ENCODE measurements around the gene GDF10. TPM values are rescaled to one million over a fixed set of nuclear protein-coding genes. Genes with fewer than 3 reads are reported as not detected.

The GDF10 gene
- total RNA-seq, 1 donor = 1.1 TPM

- DNase-seq (ENCODE audit: low read depth in 2 of 3, low spot score in 2 of 3) = peak in 1 of 3 donors; percentile 7
Measured at GRCh38 chr10:47348661-47349470, 48.9 kb downstream of the GDF10 start.

DNA sequence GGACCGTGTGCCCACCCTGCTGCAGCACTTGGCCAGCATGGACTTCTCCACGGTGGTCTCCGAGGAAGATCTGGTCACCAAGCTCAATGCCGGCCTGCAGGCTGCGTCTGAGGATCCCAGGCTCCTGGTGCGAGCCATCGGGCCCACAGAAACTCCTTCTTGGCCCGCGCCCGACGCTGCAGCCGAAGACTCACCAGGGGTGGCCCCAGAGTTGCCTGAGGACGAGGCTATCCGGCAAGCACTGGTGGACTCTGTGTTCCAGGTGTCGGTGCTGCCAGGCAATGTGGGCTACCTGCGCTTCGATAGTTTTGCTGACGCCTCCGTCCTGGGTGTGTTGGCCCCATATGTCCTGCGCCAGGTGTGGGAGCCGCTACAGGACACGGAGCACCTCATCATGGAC, 49.5 kb downstream of the GDF10 start:
- DNase-seq (ENCODE audit: low read depth in 2 of 3, low spot score in 2 of 3) = no peak

- no peak for DNase-seq (ENCODE audit: low read depth in 2 of 3, low spot score in 2 of 3)
Measured at GRCh38 chr10:47349941-47350371, 50.0 kb downstream of the GDF10 start.

GRCh38 chr10:47350671-47351640, 51.0 kb downstream of the GDF10 start:
- DNase-seq (ENCODE audit: low read depth in 2 of 3, low spot score in 2 of 3) = no peak

- no peak for DNase-seq (ENCODE audit: low read depth in 2 of 3, low spot score in 2 of 3)
Measured at GRCh38 chr10:47351899-47352815, 52.2 kb downstream of the GDF10 start.

DNA sequence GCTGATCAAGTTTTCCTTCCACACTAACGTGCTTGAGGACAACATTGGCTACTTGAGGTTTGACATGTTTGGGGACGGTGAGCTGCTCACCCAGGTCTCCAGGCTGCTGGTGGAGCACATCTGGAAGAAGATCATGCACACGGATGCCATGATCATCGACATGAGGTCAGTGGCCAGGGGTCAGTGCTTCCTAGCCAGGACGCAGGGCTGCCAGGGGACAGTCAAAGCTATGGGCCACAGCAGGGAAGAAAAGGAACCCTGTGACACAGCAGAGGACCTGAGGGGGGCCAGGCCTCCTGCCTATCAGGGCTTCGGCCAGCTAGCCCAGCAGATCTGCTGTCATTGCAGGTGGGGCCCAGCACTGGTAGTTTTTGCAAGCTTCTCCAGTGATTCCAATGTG, 53.4 kb downstream of the GDF10 start:
- no peak for DNase-seq (ENCODE audit: low read depth in 2 of 3, low spot score in 2 of 3)

- DNase-seq (ENCODE audit: low read depth in 2 of 3, low spot score in 2 of 3) = no peak
Measured at GRCh38 chr10:47354165-47354564, 54.2 kb downstream of the GDF10 start.

DNA sequence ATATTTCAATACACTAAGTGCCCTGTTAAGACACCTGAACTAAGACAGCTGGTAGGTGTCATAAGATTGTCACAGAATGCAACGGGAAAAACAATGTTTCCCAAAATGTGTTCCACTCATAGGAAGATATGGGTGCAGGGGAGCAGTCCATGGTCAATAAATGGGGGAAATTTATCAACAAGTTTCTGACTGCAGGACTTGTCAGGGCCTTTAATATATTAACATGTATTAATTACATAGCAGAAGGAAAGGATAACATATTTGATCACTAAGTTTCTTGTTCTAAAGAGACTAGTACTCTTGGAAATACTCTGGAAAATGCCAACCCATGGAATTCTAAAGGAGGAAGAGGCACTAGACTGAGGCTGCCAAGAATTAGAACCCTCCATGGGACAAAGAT, 54.9 kb downstream of the GDF10 start:
- DNase-seq (ENCODE audit: low read depth in 2 of 3, low spot score in 2 of 3) = no peak

DNA sequence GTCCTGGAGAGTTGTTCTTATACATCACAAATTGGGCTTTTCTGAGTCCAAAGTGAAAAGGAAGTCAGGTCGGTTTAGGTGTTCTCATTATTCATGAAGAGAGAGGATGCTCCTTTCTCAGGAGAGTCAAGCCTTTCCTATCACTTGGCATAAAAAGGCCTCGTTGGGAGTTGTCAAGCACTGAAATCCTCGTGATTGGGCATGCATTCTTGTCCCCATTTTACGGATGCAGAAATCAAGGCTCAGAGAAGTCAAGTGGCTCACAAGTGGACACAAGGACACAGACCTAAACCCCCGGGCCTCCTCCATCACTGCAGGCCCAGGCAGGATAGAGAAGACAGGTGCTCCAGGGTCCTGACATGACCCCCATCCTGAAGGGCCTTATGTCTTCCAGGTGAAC, 56.7 kb downstream of the GDF10 start:
- no peak for DNase-seq (ENCODE audit: low read depth in 2 of 3, low spot score in 2 of 3)

DNA sequence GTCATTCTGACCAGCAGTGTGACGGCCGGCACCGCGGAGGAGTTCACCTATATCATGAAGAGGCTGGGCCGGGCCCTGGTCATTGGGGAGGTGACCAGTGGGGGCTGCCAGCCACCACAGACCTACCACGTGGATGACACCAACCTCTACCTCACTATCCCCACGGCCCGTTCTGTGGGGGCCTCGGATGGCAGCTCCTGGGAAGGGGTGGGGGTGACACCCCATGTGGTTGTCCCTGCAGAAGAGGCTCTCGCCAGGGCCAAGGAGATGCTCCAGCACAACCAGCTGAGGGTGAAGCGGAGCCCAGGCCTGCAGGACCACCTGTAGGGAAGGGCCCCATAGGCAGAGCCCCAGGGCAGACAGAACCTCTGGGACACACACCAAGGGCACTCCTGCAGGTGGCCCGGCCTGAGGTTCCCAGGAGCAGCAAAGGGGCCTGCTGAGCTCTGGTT, 57.2 kb downstream of the GDF10 start:
- DNase-seq (ENCODE audit: low read depth in 2 of 3, low spot score in 2 of 3) = no peak

- DNase-seq (ENCODE audit: low read depth in 2 of 3, low spot score in 2 of 3) = no peak
Measured at GRCh38 chr10:47357911-47358310, 57.9 kb downstream of the GDF10 start.

- no peak for DNase-seq (ENCODE audit: low read depth in 2 of 3, low spot score in 2 of 3)
Measured at GRCh38 chr10:47358457-47358856, 58.5 kb downstream of the GDF10 start.

GRCh38 chr10:47359101-47359500, 59.1 kb downstream of the GDF10 start:
- no peak for DNase-seq (ENCODE audit: low read depth in 2 of 3, low spot score in 2 of 3)

DNA sequence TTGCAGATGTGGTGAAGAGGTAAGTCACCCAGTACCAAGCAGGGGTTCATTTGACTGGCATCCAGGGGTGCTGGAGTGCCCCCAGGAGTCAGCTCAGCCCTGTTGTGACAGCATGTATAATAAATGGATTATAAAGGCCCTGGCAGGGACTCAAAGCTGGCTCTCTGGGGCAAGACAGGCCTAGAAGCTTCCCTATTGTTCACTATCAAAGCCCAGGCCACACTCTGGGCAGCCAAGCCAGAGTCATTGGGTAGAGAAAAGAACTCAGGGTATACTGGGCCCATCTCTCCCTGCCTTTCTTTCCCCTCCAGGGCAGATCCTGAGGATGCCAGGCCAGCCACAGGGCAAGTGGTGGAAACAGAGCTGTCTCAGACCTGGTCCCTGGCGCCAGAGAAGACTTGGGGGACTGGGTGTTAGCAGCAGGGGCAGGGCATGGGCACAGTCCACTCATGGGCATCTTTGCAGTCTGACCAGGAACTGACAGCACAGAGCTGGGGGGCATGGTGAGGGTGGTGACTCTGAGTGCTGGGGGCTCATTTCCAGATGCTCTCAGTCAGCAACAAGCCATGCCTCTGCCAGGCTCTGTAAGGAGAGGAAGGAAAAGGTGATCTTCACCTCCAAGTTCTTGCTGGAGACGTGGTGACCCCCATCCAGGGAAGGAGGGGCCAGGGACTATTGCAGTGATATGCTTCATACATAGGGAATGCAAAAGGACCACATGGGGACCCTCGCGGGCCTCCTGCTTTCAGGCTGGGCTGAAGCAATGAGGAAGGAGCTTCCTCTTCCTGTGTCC, 59.8 kb downstream of the GDF10 start:
- DNase-seq (ENCODE audit: low read depth in 2 of 3, low spot score in 2 of 3) = no peak

DNA sequence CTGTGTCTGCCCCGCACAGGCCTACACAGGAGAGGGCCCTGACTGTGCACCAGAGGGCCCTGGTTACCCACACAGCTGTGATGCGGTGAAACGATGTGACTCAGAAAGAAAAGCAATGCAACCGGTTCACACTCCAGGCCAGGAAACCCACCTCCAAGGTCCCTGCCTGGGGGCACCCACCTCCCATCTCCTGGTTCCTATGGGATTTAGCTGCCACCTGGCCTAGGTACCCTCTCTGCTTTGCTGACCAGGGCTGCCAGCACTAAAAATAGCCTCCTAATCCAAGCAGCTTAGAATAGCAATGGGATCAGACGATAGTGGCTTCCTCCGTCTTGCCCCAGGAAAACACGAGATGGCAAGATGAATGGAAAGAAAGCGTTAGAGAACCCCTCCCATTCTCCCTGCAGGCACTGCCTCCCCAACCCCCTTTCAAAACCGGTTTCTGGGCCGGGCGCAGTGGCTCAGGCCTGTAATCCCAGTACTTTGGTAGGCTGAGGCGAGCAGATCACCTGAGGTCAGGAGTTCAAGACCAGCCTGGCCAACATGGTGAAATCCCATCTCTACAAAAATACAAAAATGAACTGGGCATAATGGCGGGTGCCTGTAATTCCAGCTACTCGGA, 60.5 kb downstream of the GDF10 start:
- DNase-seq (ENCODE audit: low read depth in 2 of 3, low spot score in 2 of 3) = no peak

DNA sequence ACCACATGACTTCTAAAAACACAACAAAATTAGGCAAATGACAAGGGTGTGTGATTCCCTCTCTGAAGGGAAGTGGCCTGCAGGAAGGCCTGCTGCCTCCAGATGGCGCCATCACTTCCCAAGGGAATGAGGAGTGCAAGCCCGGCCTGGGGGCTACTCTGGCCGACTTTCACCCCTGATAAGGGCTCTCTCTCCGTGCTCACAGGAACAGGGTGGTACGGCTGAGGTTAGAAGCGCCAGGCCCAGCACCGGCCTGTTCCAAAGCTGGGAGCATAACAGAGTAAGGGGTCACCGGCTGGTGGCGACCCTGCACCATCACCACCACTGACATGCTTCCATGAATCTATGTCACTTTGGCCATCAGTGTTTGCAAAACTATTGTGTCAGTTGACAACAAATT, 61.3 kb downstream of the GDF10 start:
- peak in 2 of 3 donors; percentile 26 to 64 for DNase-seq (ENCODE audit: low read depth in 2 of 3, low spot score in 2 of 3)

- no peak for DNase-seq (ENCODE audit: low read depth in 2 of 3, low spot score in 2 of 3)
Measured at GRCh38 chr10:47362199-47362598, 62.2 kb downstream of the GDF10 start.

Measured in hematopoietic multipotent progenitor cell (in vitro differentiated cells).